Neural cell (in vitro differentiated cells): ENCODE measurements around the gene FGB. TPM values are rescaled to one million over a fixed set of nuclear protein-coding genes. Genes with fewer than 3 reads are reported as not detected.

Experiments
- H2AFZ ChIP-seq: fragments of 200-600, 300-800 bp; sonication (generic), shearing (Covaris generic); 2 replicates; pipeline ENCODE4 v1.6.0; 2014; ENCODE audit warnings: low read depth, mild to moderate bottlenecking, antibody characterized with exemption, low read length, moderate library complexity
- H3F3A ChIP-seq: fragments of 200-600 bp; shearing (Covaris generic); 2 replicates; pipeline ENCODE4 v1.6.1; 2016; ENCODE audit warnings: mild to moderate bottlenecking, moderate library complexity, mixed read lengths, antibody characterized with exemption, low read length; ENCODE audit not compliant: insufficient read depth, poor library complexity, severe bottlenecking
- H3K27ac ChIP-seq: fragments of 200-600, 300-800 bp; sonication (generic), shearing (Covaris generic); 2 replicates; pipeline ENCODE4 v1.5.1; 2014; ENCODE audit warnings: mild to moderate bottlenecking, low read length, moderate library complexity
- H3K27me3 ChIP-seq: fragments of 300-800, 200-600 bp; sonication (generic), shearing (Covaris generic); 2 replicates; pipeline ENCODE4 v1.6.0; 2014; ENCODE audit warnings: mild to moderate bottlenecking, low read depth, low read length, moderate library complexity; ENCODE audit not compliant: insufficient read depth
- H3K36me3 ChIP-seq: fragments of 300-800, 200-600 bp; sonication (generic), shearing (Covaris generic); 2 replicates; pipeline ENCODE4 v1.5.1; 2014; ENCODE audit warnings: mild to moderate bottlenecking, antibody characterized with exemption, low read length, moderate library complexity; ENCODE audit not compliant: insufficient read depth
- H3K4me2 ChIP-seq: fragments of 300-800, 200-600 bp; sonication (generic), shearing (Covaris generic); 2 replicates; pipeline ENCODE4 v1.6.0; 2014; ENCODE audit warnings: mild to moderate bottlenecking, low read length
- H3K4me3 ChIP-seq: fragments of 300-800, 200-600 bp; sonication (generic), shearing (Covaris generic); 2 replicates; pipeline ENCODE4 v1.5.1; 2014; ENCODE audit warnings: mild to moderate bottlenecking, low read length, moderate library complexity
- H3K79me2 ChIP-seq: fragments of 200-600 bp; shearing (Covaris generic); replicated peaks from 2 replicates; pipeline ENCODE4 v1.6.0; 2014; ENCODE audit warnings: mild to moderate bottlenecking, low read length, moderate library complexity; ENCODE audit not compliant: insufficient read depth
- H3K9ac ChIP-seq: fragments of 300-800, 200-600 bp; sonication (generic), shearing (Covaris generic); 2 replicates; pipeline ENCODE4 v1.6.1; 2016; ENCODE audit warnings: mild to moderate bottlenecking, low read length, mixed read lengths
- H3K9me2 ChIP-seq: fragments of 200-600 bp; shearing (Covaris generic); 2 replicates; pipeline ENCODE4 v1.6.1; 2016; ENCODE audit warnings: mild to moderate bottlenecking, low read length, mixed read lengths; ENCODE audit not compliant: insufficient read depth
- H3K9me3 ChIP-seq: fragments of 200-600, 300-800 bp; sonication (generic), shearing (Covaris generic); 2 replicates; pipeline ENCODE4 v1.6.1; 2016; ENCODE audit warnings: mild to moderate bottlenecking, mixed run types, low read length, moderate library complexity, mixed read lengths
- H4K20me1 ChIP-seq: fragments of 200-600 bp; shearing (Covaris generic); 2 replicates; pipeline ENCODE4 v1.6.1; 2016; ENCODE audit warnings: mild to moderate bottlenecking, mixed run types; ENCODE audit not compliant: insufficient read depth
- EP300 ChIP-seq: fragments of 450-650 bp; conservative IDR thresholded peaks from 2 replicates; pipeline ENCODE4 v1.6.1; 2014; ENCODE audit warnings: antibody characterized with exemption, mild to moderate bottlenecking, moderate library complexity; ENCODE audit not compliant: poor library complexity, severe bottlenecking
- EZH2 ChIP-seq: fragments of 200-600, 300-800 bp; shearing (Covaris generic), sonication (generic); IDR thresholded peaks from 2 replicates; pipeline ENCODE4 v1.6.1; 2014; ENCODE audit warnings: antibody characterized with exemption, low read length, borderline replicate concordance, mild to moderate bottlenecking; ENCODE audit not compliant: insufficient read depth, poor library complexity, severe bottlenecking
- MXI1 ChIP-seq: fragments of 450-650 bp; conservative IDR thresholded peaks from 2 replicates; pipeline ENCODE4 v1.6.1; 2014; ENCODE audit warnings: antibody characterized with exemption, mild to moderate bottlenecking; ENCODE audit not compliant: poor library complexity, severe bottlenecking
- POLR2AphosphoS5 ChIP-seq: IDR thresholded peaks from 2 replicates; pipeline ENCODE4 v1.6.1; 2012
- RAD21 ChIP-seq: fragments of 450-650 bp; conservative IDR thresholded peaks from 2 replicates; pipeline ENCODE4 v1.6.1; 2014; ENCODE audit warnings: antibody characterized with exemption, mild to moderate bottlenecking, moderate library complexity
- SMC3 ChIP-seq: fragments of 450-650 bp; conservative IDR thresholded peaks from 2 replicates; pipeline ENCODE4 v1.6.1; 2014; ENCODE audit warnings: antibody characterized with exemption, mild to moderate bottlenecking, moderate library complexity; ENCODE audit not compliant: poor library complexity
- TAF1 ChIP-seq: IDR thresholded peaks from 2 replicates; pipeline ENCODE4 v1.6.1; 2012; ENCODE audit warnings: low read depth
- polyA plus RNA-seq: library from polyadenylated mRNA; depleted of rRNA; stranded (reverse); fragments of >200 nt; gene quantifications from 2 replicates; pipeline ENCODE4 v1.2.3, GENCODE V29; 2014
- TF ChIP-seq, protein P1 (sequence below): IDR thresholded peaks from 2 replicates; pipeline ENCODE4 v1.6.1; 2012; ENCODE audit warnings: borderline replicate concordance
- TF ChIP-seq, protein P2 (sequence below): fragments of 450-650 bp; IDR thresholded peaks from 2 replicates; pipeline ENCODE4 v1.5.1; 2014; ENCODE audit warnings: antibody characterized with exemption, mild to moderate bottlenecking, moderate library complexity; ENCODE audit not compliant: poor library complexity, severe bottlenecking

FGB gene
- polyA plus RNA-seq, 1 donor from 2014 or later: not detected

DNA sequence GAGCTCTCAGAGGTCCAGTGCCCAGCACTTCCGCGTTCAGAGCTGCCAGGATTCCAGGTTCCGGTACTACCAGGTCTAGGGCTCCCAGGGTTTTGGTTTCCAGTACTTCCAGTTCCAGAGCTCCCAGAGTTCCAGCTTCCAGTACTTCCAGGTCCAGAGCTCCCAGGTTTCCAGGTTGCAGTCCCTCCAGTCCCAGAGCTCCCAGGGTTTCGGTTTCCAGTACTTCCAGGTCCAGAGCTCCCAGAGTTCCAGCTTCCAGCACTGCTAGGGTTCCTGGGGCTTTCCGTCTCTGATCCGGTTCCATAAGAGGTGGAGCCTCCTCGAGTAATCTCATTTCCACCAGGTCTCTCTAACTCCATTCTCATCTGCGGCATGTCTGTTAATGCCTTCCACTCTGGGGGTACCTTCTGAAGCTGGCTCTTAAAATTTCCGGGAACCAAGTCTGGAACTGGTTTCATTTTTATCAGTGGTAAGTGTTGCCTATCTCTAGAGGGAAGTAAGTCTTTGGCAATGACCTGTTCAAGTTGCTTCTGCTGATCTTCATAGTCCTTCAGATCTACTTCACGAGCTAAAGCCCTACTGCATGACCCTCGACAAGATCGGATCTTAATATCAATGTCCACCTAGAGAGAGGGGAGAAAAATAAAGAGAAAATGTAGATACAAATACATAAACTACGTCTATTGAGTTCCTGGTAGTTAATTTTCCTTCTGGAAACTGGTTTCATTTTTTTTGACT lies 23.7 kb downstream of the FGB start:
- no peaks in the 10 kb centered on the region for H3K79me2 ChIP-seq
- no peak overlapping the region for H3K4me3 ChIP-seq
- no peaks in the 10 kb centered on the region for H3K9me2 ChIP-seq
- H3K9me3 ChIP-seq: no peaks in the 10 kb centered on the region
- no peak overlapping the region for H3K9ac ChIP-seq
- no peak overlapping the region for H2AFZ ChIP-seq
- no peak overlapping the region for H3K27ac ChIP-seq
- no peak overlapping the region for H3K4me2 ChIP-seq
- no peaks in the 10 kb centered on the region for H4K20me1 ChIP-seq
- H3K27me3 ChIP-seq: no peaks in the 10 kb centered on the region
- H3F3A ChIP-seq: no peaks in the 10 kb centered on the region
- H3K36me3 ChIP-seq: no peaks in the 10 kb centered on the region
- TF ChIP-seq POLR2AphosphoS5 (no peak), MXI1 (no peak), EZH2 (no peak), SMC3 (no peak), EP300 (no peak), RAD21 (no peak)
- TF ChIP-seq, protein P1, sequence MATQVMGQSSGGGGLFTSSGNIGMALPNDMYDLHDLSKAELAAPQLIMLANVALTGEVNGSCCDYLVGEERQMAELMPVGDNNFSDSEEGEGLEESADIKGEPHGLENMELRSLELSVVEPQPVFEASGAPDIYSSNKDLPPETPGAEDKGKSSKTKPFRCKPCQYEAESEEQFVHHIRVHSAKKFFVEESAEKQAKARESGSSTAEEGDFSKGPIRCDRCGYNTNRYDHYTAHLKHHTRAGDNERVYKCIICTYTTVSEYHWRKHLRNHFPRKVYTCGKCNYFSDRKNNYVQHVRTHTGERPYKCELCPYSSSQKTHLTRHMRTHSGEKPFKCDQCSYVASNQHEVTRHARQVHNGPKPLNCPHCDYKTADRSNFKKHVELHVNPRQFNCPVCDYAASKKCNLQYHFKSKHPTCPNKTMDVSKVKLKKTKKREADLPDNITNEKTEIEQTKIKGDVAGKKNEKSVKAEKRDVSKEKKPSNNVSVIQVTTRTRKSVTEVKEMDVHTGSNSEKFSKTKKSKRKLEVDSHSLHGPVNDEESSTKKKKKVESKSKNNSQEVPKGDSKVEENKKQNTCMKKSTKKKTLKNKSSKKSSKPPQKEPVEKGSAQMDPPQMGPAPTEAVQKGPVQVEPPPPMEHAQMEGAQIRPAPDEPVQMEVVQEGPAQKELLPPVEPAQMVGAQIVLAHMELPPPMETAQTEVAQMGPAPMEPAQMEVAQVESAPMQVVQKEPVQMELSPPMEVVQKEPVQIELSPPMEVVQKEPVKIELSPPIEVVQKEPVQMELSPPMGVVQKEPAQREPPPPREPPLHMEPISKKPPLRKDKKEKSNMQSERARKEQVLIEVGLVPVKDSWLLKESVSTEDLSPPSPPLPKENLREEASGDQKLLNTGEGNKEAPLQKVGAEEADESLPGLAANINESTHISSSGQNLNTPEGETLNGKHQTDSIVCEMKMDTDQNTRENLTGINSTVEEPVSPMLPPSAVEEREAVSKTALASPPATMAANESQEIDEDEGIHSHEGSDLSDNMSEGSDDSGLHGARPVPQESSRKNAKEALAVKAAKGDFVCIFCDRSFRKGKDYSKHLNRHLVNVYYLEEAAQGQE: no peak

DNA sequence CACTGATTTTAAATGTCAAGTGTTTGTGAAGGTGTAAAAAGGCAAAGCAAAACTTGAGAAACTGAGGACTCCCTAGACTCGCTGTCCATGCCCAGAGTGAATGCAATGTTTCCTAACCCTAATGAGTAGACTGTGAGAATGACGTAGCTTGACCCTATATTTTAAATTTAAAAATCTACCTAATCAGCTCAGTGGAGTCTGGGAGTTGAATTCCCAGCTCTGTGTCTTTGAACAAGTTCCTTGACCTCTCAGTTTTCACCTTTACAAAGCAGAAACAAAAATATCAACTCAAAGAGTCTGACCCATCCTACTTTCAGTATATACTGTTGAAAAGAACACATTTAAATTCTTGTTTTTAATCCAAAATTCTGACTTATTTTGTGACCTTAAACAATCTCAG lies 25.4 kb downstream of the FGB start:
- no peak overlapping the region for H3K27ac ChIP-seq
- no peaks in the 10 kb centered on the region for H3K36me3 ChIP-seq
- H3F3A ChIP-seq: no peaks in the 10 kb centered on the region
- no peak for TF ChIP-seq POLR2AphosphoS5
- no peak for TF ChIP-seq TAF1
- TF ChIP-seq, protein P1: no peak
- TF ChIP-seq, protein P2, sequence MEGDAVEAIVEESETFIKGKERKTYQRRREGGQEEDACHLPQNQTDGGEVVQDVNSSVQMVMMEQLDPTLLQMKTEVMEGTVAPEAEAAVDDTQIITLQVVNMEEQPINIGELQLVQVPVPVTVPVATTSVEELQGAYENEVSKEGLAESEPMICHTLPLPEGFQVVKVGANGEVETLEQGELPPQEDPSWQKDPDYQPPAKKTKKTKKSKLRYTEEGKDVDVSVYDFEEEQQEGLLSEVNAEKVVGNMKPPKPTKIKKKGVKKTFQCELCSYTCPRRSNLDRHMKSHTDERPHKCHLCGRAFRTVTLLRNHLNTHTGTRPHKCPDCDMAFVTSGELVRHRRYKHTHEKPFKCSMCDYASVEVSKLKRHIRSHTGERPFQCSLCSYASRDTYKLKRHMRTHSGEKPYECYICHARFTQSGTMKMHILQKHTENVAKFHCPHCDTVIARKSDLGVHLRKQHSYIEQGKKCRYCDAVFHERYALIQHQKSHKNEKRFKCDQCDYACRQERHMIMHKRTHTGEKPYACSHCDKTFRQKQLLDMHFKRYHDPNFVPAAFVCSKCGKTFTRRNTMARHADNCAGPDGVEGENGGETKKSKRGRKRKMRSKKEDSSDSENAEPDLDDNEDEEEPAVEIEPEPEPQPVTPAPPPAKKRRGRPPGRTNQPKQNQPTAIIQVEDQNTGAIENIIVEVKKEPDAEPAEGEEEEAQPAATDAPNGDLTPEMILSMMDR: no peak
- no peak for TF ChIP-seq MXI1
- no peak for TF ChIP-seq RAD21
- TF ChIP-seq EP300: no peak
- no peak for TF ChIP-seq EZH2
- TF ChIP-seq SMC3: no peak
- no peaks in the 10 kb centered on the region for H3K27me3 ChIP-seq
- no peaks in the 10 kb centered on the region for H3K9me3 ChIP-seq
- no peaks in the 10 kb centered on the region for H3K79me2 ChIP-seq
- no peak overlapping the region for H3K4me2 ChIP-seq
- H3K4me3 ChIP-seq: no peak overlapping the region
- H4K20me1 ChIP-seq: no peaks in the 10 kb centered on the region
- H3K9ac ChIP-seq: no peak overlapping the region
- no peak overlapping the region for H2AFZ ChIP-seq
- H3K9me2 ChIP-seq: no peaks in the 10 kb centered on the region
